G401.6 (cell line): Measurements from ENCODE around the gene ABCA2.

Experiments
- FAIRE-seq: peaks from 2 replicates; lab custom pipeline; 2012; peaks lifted over from hg19 to GRCh38; lab: Jason Lieb, UNC

Gene ABCA2

DNA sequence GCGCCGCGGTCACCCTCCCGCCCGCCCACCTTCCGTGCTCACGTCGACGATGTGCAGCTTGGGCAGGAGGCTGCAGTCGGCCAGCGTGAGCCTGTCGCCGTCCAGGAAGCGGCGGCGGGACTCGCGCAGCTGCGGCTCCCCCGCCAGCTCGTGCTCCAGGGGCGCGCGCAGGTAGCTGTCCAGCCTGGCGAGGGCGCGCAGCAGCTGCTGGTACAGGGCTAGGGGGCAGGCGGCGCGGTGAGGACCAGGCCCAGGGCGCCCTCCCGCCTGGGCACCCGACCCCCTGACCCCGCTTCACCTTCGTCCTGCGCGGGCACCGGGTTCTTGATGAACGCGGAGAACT, 33.2 kb downstream of the ABCA2 start:
- no peak for FAIRE-seq

DNA sequence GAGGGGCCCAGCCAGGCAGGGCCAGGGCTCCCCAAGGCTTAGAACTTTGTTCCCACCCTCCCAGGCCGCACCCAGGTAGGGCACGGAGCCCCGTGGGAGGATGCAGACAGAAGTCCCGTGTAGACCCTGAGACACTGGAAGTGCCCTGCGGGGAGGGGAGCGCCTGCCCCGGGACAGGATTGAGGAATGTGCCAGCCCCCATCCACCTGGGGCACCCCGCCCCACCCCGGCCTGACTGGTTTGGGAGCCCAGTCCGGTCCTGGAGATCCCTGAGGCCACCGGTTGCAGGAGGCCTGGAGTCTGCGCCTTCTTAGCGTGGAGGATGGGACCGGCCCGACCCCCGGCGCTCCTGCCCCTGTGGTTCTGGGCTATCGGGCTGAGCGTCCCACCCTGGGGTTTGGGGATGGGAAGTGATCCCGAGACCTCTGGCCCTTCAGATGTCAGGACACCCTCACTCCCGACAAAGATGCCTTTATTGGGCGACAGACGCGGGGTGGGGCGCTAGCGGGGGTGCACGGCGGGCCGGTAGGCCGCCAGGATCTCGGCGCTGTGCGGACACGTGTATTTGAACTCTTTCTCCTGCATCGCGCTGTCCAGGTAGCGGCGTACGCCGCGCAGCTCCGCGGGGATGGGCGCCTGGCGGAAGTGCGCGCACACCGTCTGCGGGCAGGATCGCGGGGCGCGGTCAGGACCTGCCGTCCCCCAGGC, 33.7 kb downstream of the ABCA2 start:
- FAIRE-seq, result no peak

DNA sequence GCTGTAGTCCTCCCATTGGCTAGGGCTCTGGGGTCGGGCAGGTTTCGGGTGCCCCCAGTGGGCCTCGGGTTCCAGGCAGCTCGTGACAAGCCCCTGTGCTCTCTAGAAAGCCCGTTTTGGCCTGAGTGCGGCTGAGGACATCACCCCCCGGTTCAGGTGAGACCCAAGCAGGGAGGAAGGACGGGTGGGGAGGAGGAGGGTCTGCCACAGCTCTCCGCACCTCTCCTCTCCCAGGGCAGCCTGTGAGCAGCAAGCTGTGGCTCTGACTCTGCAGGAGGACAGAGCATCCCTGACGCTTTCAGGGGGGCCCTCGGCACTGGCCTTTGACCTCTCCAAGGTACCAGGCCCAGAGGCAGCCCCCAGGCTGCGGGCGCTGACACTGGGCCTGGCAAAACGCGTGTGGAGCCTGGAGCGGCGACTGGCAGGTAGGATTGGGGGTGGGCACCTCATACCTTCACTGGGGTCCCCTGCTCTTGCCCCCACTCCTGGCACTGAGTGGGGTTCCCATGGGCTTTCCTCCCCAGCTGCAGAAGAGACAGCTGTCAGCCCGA, 35.1 kb downstream of the ABCA2 start:
- no peak for FAIRE-seq

DNA sequence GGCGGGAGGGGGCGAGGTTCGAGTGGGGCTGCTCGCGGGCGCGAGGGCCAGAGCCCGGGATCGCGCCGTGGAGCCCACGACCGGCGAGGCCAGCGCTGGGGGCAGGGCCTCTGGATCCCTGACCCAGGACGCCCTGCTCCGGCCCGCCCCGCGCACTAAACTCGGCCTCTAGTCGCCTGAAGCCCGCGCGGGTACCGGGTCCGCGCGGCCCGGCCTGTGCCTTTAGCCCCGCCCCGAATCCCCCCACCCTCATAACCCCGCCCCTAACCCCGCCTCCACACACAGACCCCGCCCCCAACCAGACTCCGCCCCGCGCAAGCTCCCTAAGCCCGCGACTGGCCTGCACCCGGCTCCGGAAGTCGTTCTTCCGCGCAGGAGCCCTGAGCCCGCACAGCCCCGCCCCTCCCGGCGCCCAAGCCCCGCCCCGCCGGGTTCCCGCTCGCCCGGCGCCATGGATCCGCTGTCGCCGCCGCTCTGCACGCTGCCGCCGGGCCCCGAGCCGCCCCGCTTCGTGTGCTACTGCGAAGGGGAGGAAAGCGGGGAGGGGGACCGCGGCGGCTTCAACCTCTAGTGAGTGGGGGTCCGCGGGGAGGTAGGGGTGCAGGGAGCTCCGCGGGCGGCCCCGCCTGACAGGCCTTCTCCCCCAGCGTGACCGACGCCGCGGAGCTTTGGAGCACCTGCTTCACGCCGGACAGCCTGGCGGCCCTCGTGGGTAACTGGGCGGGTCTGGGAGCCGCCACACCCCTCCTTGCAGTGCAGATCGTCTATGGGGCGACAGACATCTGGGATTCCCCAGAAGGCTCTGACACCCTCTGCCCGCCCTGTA, 35.8 kb downstream of the ABCA2 start, which contains the start of gene PAXX:
Gene PAXX, plus strand, starts transcription at position 430 of the 826 bp plus-strand sequence. Its CDS starts 22 bp downstream, at position 452.
- FAIRE-seq, result no peak

DNA sequence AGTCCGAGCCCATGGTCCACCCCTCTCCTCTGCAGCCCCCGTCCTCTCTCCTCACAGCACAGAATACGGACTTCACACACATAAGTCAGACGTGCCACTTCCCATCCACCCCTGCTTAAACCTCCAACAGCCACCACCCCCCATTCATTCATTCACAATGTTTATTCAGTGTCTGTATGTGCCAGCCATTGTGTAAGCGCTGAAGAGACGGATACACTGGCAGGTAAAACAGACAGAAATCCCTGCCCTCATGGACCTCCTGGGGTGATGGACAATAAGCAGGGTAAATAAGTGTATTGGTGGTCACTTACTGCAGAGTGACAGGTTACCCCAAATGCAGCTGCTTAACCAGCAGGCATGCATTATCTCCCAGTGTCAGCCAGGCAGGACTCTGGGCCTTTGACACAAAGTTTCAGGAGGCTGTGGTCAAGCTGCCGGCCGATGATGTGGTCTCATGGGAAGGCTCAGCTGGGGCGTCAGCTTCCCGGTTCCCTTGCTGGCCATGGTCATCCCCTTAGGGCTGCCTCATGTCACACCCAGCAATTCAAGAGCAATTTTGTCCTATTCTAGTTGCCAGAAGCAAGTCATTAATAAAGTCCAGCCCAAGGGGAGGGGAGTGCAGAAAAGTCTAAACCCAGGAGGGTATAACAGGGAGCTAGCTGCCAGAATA, 37.7 kb downstream of the ABCA2 start:
- no peak for FAIRE-seq

DNA sequence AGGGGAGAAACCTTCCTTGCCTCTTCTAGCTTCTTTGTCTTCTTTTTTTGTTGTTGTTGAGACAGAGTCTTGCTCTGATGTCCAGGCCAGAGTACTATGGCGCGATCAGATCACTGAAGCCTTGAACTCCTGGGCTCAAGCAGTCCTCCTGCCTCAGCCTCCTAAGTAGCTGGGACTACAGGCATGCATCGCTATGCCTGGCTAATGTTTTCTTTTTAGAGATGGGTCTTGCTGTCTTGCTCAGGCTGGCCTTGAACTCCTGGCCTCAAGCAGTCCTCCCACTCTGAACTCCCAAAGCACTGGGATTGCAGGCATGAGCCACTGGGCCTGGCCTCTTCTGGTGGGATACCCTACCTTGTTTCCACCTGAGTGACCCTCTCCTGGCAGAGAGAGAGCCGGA, 39.2 kb downstream of the ABCA2 start:
- FAIRE-seq, result no peak

DNA sequence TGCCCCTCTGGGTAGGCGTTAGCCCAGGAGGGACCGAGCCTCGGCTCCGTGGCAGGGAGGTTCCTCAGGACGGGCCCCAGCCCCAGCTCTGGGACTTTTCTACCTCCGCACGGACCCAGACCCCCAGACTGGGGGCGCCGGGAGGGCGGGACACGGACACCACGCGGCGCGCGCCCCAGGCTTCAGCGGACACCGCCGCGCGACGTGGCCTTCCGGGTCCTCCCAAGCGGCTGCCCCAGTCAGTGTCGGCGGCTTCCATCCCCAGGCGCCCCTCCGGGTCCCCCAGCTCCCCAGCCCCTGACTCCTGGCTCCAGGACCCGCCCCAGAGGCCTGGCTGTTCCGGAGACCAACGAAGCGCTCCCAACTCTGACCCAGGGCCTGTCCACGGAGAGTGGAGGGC, 42.2 kb downstream of the ABCA2 start:
- no peak for FAIRE-seq

DNA sequence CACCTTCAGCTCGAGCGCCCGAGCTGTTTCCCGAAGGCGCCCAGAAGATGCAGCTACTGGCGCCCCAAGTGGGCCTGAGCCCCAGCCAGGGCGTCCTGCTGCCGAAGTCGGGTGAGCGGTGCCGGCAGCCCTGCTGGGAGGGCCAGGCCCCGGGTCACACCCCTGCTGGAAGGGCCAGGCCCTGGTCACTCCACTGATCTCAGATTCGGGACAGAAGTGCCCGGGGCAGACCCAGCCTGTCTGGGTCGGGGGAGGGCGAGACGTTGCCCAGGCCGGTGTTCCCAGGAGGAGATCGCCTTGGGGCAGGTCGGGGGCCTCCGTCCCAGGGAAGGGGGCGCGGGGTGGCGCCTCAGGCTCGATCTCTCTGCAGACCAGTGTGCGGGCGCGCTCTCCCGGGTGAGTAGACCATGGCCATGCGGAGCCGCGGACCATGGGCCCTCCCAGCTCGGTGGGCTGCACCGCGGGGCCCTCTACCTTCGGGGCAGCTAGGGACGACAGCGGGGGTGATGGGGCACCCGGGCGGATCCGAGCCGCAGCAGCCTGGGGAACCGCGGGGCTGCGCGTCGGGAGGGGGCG, 42.9 kb downstream of the ABCA2 start:
- FAIRE-seq, result no peak

DNA sequence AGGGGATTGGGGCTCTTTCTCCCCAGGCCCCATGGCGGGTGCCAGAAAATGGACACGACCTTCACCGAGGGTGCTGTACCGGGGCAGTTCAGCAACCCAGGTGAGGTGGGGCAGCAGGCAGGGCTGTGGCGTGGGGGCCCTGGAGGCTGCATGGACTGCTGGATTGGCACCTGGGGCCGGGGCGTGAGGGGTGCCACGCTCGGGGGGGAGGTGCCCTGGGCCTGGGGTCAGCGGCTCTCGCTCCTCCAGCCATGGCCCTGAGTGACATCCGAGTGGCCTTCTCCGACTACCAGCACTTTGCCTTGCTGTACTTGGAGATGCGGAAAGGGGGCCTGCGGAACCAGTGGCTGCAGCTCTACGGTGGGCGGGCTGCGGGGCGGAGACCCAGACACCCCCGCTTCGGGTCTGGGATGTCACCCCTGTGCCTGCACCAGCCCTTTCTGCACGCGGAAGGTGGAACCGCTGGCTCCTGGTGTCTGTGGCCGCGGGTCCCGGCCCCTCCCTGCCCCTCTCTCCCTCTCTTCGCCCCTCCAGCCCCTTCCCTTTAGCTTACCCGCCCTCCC, 43.5 kb downstream of the ABCA2 start:
- FAIRE-seq, result no peak

DNA sequence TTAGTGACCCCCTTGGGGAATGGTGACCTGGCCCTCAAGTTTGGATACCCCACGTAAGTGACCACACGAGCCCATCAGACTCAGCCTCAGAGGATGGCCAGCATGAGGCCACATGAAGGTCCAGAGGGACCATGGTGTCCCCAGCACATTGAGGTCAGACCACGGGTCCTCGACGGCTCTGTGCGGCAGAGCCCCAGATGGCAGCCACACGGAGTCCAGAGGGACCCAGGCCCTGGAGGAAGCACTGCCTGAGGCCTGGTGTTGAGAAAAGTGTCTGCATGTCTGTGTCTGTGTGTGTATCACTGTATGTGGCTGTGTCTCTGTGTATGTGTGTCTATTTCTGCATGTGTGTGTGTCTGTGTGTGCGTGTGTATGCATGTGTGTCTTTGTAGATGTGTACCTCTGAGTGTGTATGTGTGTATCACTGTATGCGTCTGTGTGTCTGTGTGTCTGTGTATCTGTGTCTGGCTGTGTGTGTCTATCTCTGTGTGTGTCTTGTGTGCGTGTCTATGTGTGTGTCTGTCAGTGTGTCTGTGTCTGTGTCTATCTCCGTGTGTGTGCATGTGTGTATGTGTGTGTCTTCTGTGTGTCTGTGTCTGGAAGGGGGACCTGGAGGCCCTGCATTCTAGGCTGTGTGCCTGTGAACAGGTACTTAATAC, 44.3 kb downstream of the ABCA2 start:
- FAIRE-seq, result no peak

DNA sequence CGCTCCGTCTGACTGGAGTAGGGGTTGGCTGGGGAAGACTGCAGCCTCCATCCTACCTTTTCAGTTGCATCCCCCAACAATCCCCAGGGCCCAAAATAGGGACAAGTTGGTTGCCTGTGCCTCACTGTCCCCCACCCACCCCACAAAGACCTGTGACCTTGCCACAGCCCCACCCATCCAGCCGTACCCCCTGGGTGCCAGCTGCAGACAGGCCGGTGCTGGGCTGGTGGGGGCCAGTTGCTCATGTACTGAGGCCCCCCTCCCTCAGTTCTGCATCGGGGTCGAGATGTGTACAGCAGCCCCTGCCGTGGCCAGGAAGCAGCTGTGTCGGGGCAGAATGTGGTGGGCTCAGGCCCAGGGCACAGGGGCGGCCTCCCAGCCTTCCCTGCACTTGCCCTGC, 44.9 kb downstream of the ABCA2 start:
- no peak for FAIRE-seq

DNA sequence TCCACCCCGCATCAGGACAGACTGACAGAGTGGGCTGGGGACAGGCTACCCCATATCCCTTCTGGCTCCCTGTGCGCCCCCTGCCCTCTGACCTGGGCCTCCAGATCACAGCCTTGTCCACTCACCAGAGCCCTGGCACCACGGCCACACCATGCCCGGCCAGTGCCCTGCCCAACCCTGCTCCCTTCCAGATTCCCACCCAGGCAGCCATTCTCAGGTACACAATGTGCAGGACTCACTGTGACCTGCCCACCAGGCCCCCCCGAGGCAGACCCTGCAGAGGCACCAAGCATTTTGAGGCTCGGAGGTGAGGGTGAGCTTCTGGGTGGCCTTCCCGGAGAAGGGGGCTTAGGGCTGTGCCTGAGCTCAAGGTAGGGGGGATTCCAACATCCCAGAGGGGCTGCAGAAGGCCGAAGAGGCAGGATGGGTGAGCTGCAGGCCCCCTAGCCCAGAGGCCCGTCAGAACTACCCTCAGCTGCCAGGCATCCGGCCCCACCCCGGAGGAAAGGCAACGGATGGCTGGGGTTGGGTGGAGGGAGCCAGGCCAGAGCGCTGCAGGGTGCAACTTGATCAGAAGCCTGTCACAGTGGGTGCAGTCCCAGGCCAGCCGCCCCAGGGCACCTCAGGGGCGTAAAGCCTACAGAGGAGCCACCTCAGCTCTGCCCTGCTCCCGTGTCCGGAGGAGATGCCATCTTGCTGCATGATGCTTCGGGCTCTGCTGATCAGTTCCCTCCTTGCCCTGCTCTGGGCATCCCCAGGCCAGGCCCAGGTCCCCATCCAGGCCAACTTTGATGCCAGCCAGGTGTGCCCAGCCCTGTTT, 45.6 kb downstream of the ABCA2 start, which contains the start of gene LCNL1:
Gene LCNL1, plus strand, starts transcription at position 762 of the 820 bp plus-strand sequence. CDS start 594 bp downstream, outside the sequence.
- no peak for FAIRE-seq

DNA sequence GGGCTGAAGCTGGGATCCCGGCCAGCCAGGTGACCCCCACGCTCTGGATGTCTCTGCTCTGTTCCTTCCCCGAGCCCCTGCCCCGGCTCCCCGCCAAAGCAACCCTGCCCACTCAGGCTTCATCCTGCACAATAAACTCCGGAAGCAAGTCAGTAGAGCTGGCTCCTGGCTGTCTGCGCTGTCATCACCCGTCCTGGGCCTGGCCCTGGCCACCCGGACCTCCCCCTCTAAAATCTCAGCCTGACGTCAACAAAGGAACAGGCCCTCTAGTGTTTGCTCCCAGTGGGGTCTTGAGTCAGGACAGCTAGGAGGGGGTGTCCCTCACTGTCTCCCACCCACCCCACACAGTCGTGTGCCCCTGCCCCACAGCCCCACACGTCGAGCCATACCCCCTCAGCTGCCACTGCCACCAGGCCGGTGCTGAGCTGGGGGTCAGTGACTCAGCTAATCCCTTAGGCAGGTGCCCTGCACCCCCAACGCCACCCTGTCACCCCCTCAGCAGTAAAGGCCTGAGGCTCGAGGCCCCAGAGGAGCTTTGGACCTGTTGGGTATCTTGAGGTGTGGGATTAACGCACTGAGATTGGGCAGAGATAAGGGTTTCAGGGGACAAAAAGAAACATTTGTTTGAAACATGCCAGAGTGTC, 46.3 kb downstream of the ABCA2 start:
- FAIRE-seq, result no peak

DNA sequence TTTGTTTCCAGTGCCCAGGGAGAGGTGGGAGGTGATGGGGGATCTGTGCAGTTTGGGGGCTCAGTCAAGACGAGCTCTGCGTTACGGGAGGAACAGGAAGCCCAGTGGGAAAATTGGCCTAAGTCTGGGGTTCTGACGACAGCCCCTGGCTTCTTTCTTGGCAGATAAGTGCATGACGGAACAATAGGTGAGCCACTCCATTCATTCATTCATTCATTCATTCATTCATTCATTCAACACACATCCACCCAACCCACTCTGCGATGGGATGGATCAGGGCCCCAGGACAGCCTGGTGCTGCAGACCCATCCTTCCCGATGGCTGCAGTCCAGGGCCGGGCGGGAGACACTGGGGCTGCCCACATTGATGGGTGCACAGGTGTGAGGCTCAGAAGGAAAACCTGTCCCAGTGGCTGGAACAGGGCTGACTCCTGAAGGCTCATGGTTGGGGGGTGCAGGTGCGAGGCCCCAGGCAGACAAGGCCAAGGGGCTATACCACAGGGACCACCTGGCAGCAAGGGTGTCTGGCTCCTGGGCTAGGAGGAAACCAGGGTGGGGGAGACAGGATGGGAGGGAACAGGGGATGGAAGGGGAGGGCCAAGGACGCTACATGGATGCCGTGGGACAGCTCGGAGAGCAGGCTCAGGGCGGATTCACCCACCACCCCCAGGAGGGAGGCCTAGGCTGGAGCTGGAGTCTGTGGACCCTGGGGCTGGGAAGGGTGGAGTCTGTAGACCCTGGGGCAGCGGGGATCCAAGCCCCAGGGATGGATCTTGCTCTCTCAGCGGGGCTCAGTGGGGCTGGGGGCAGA, 47.2 kb downstream of the ABCA2 start:
- no peak for FAIRE-seq

DNA sequence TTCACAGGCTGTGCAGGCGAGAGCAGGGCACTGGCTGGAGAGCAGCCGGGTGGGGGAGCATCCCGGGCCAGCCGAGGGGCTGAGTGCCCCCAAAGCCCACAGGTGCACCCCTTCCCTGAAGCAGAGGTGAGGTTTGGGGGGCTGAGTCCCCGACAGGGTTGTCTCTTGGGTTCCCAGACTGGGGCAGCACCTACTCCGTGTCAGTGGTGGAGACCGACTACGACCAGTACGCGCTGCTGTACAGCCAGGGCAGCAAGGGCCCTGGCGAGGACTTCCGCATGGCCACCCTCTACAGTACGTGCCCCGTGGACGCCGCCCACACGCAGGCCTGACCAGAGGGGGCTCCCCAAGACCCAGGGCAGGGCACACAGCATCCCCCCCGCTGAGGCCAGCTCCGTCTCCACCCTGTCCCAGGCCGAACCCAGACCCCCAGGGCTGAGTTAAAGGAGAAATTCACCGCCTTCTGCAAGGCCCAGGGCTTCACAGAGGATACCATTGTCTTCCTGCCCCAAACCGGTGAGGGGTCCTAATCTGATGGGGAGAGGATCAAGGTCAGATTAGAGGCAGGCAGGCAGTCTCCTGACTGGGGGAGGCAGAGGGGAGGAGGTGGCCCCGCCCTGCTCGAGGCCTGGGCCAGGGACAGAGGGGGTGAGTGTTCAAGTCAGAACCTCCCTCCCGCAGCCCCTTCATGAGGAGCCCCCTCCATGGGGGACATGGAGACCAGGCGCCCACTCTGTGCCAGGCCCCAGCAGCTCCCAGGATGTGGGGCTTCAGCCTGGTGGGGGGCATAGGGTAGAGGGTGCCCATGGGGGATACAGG, 48.1 kb downstream of the ABCA2 start:
- no peak for FAIRE-seq

DNA sequence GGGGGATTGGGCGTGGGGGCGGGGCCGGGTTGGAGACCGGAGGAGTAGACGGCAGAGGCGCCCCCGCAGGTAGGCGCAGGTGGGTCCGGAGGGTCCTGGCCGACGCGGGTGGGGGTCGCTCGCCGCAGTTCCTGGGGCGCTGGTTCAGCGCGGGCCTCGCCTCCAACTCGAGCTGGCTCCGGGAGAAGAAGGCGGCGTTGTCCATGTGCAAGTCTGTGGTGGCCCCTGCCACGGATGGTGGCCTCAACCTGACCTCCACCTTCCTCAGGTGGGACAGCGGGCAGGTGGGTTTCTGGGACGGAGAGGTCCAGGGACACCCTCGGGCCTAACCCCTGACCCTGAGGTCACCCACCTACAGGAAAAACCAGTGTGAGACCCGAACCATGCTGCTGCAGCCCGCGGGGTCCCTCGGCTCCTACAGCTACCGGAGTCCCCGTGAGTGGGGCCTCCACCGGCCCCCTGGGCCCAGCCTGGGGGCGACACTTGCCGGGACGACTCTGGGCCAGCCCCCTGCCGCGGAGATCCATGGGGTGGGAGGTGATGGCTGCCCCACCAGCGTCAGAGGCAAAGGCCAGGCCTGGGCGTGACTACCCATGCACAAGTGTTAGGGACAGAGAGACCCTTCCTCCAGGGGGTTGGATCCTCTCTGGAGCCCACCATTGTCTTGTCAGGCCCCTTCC, 49.0 kb downstream of the ABCA2 start:
- no peak for FAIRE-seq

DNA sequence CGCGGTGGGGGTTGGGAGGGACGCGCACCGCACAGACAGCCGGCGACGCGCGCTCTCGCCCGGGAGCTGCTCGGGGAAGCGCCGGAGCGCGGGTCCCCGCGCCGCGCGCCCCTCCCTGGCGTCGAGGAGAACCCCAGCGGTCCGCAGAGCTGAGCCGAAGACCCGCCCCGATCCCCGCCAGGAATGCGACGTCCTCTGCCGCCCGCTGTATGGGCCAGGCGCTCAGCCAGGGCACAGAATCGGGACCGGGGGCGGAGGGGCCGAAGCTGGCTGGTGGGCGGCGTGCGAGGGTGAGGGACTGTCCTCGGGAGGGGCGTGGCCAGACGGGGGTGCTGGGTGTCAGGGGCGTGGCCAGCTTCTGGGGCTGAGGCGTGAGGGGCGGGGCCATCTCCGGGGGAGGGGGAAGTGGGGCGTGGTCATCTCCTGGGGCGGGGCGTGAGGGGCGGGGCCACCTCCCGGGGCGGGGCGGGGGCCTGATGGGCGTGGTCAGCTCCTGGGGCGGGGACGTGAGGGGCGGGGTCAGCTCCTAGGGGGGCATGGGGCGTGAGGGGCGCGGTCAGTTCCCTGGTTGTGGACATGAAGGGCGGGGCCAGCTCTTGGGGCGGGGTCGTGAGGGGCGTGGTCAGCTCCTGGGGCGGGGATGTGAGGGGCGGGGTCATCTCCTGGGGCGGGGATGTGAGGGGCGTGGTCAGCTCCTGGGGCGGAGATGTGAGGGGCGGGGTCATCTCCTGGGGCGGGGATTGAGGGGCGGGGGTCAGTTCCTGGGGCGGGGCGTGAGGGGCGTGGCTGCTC, 49.8 kb downstream of the ABCA2 start:
- no peak for FAIRE-seq
